ENCODE results near the gene APMAP.

- TF ChIP-seq ZBTB26 (CRISPR knock-in tag; IDR thresholded peaks at IDR 0.05) (no peak), CTCF (IDR thresholded peaks at IDR 0.05 in 2 of 3, conservative IDR thresholded peaks at IDR 0.05 in 1 of 3; ENCODE audit: insufficient read depth in 2 of 3, low read depth in 1 of 3, low read length in 3 of 3) (peak; percentile 80 to 89 (median 81)), E2F4 (CRISPR knock-in tag; IDR thresholded peaks at IDR 0.05; ENCODE audit: low read depth) (no peak), KLF16 (IDR thresholded peaks at IDR 0.05) (no peak), TSHZ1 (CRISPR knock-in tag; IDR thresholded peaks at IDR 0.05) (no peak), BRF2 (IDR thresholded peaks at IDR 0.05; ENCODE audit: borderline replicate concordance, insufficient read depth, insufficient read length) (no peak), POLR2G (IDR thresholded peaks at IDR 0.05; ENCODE audit: low read depth, low read length) (no peak), ZBTB40 (IDR thresholded peaks at IDR 0.05) (no peak), ZBTB40 (CRISPR knock-in tag; IDR thresholded peaks at IDR 0.05) (no peak), MXI1 (IDR thresholded peaks at IDR 0.05; ENCODE audit: low read depth, low read length) (no peak), STAT5B (CRISPR knock-in tag; IDR thresholded peaks at IDR 0.05) (no peak), ELF1 (tag; IDR thresholded peaks at IDR 0.05) (no peak), FOXK2 (conservative IDR thresholded peaks at IDR 0.05 in 1 of 2, IDR thresholded peaks at IDR 0.05 in 1 of 2; ENCODE audit: low read depth in 2 of 2) (no peak), NCOR1 (IDR thresholded peaks at IDR 0.05) (no peak), NR2C2 (CRISPR knock-in tag; IDR thresholded peaks at IDR 0.05) (no peak), NR2C2 (tag; IDR thresholded peaks at IDR 0.05) (no peak)
These were observed 2.2 kb upstream of the APMAP start for GRCh38 chr20:24994470-24995368.

Measured in K562 (cell line).